ENCODE results near the gene HIP1R.

HIP1R gene

GRCh38 chr12:122813310-122813713, 21.9 kb upstream of the HIP1R start (continued):
- TF ChIP-seq POU6F1 (CRISPR knock-in tag; IDR thresholded peaks at IDR 0.05; ENCODE audit: borderline replicate concordance, low read depth), result no peak

- TF ChIP-seq CSDC2 (CRISPR knock-in tag; IDR thresholded peaks at IDR 0.05) (no peak), BACH2 (CRISPR knock-in tag; IDR thresholded peaks at IDR 0.05; ENCODE audit: borderline replicate concordance) (no peak), ISL1 (CRISPR knock-in tag; IDR thresholded peaks at IDR 0.05) (no peak), OSR1 (CRISPR knock-in tag; IDR thresholded peaks at IDR 0.05) (no peak), TCF4 (CRISPR knock-in tag; IDR thresholded peaks at IDR 0.05; ENCODE audit: borderline replicate concordance) (no peak), ZNF8 (CRISPR knock-in tag; IDR thresholded peaks at IDR 0.05) (no peak), SNAI2 (CRISPR knock-in tag; IDR thresholded peaks at IDR 0.05) (no peak), ZFP3 (CRISPR knock-in tag; IDR thresholded peaks at IDR 0.05) (no peak), PPARA (CRISPR knock-in tag; IDR thresholded peaks at IDR 0.05; ENCODE audit: borderline replicate concordance) (no peak), PATZ1 (CRISPR knock-in tag; IDR thresholded peaks at IDR 0.05; ENCODE audit: borderline replicate concordance) (no peak)
- no peak for ATAC-seq
Observed at GRCh38 chr12:122819209-122819785, 16.0 kb upstream of the HIP1R start.

DNA sequence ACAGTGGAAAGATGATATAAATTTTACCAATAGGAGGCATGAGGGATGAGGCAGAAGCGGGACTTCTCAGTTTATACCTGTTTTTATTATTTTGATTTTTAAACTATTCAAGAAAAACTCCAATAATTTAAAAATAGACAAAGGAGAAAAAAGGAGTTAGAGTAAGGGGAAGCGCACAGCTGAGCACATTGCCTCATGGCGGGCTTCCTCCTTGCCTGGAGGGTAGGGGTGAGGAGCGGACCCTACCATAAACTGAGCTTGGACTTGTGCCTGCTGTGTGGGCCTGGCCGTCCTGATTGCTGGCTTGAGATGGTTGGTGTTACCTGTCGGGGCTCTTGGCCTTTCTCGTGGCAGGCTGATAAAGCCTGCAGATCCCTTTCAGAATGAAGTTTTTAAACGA, 15.1 kb upstream of the HIP1R start:
- TF ChIP-seq ARNTL (CRISPR knock-in tag; IDR thresholded peaks at IDR 0.05; ENCODE audit: borderline replicate concordance, low read depth), result no peak
- no peak for TF ChIP-seq CSDC2 (CRISPR knock-in tag; IDR thresholded peaks at IDR 0.05)
- TF ChIP-seq SNAI2 (CRISPR knock-in tag; IDR thresholded peaks at IDR 0.05), result no peak

GRCh38 chr12:122820838-122821271, 14.4 kb upstream of the HIP1R start:
- ATAC-seq, result no peak

More for the DNA sequence above, 15.1 kb upstream of the HIP1R start:
- ATAC-seq, result no peak

GRCh38 chr12:122823429-122823828, 11.8 kb upstream of the HIP1R start:
- no peak for ATAC-seq
- TF ChIP-seq CREB5 (CRISPR knock-in tag; IDR thresholded peaks at IDR 0.05; ENCODE audit: low read depth) (no peak), TCF4 (CRISPR knock-in tag; IDR thresholded peaks at IDR 0.05; ENCODE audit: borderline replicate concordance) (no peak), ZNF70 (CRISPR knock-in tag; IDR thresholded peaks at IDR 0.05) (no peak), RARB (CRISPR knock-in tag; IDR thresholded peaks at IDR 0.05) (no peak), ISL1 (CRISPR knock-in tag; IDR thresholded peaks at IDR 0.05) (no peak), SNAI2 (CRISPR knock-in tag; IDR thresholded peaks at IDR 0.05) (no peak), CSDC2 (CRISPR knock-in tag; IDR thresholded peaks at IDR 0.05) (no peak), ARNTL (CRISPR knock-in tag; IDR thresholded peaks at IDR 0.05; ENCODE audit: borderline replicate concordance, low read depth) (no peak), BACH2 (CRISPR knock-in tag; IDR thresholded peaks at IDR 0.05; ENCODE audit: borderline replicate concordance) (no peak)
- TF ChIP-seq, protein P1, sequence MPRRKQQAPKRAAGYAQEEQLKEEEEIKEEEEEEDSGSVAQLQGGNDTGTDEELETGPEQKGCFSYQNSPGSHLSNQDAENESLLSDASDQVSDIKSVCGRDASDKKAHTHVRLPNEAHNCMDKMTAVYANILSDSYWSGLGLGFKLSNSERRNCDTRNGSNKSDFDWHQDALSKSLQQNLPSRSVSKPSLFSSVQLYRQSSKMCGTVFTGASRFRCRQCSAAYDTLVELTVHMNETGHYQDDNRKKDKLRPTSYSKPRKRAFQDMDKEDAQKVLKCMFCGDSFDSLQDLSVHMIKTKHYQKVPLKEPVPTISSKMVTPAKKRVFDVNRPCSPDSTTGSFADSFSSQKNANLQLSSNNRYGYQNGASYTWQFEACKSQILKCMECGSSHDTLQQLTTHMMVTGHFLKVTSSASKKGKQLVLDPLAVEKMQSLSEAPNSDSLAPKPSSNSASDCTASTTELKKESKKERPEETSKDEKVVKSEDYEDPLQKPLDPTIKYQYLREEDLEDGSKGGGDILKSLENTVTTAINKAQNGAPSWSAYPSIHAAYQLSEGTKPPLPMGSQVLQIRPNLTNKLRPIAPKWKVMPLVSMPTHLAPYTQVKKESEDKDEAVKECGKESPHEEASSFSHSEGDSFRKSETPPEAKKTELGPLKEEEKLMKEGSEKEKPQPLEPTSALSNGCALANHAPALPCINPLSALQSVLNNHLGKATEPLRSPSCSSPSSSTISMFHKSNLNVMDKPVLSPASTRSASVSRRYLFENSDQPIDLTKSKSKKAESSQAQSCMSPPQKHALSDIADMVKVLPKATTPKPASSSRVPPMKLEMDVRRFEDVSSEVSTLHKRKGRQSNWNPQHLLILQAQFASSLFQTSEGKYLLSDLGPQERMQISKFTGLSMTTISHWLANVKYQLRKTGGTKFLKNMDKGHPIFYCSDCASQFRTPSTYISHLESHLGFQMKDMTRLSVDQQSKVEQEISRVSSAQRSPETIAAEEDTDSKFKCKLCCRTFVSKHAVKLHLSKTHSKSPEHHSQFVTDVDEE (CRISPR knock-in tag; IDR thresholded peaks at IDR 0.05), result no peak

More at GRCh38 chr12:122820838-122821271, 14.4 kb upstream of the HIP1R start:
- no peak for TF ChIP-seq ZFP30 (CRISPR knock-in tag; IDR thresholded peaks at IDR 0.05)
- TF ChIP-seq ZNF70 (CRISPR knock-in tag; IDR thresholded peaks at IDR 0.05), result no peak
- no peak for TF ChIP-seq ZNF565 (CRISPR knock-in tag; conservative IDR thresholded peaks at IDR 0.05; ENCODE audit: low read depth)
- TF ChIP-seq GLIS3 (CRISPR knock-in tag; IDR thresholded peaks at IDR 0.05), result no peak
- TF ChIP-seq BACH2 (CRISPR knock-in tag; IDR thresholded peaks at IDR 0.05; ENCODE audit: borderline replicate concordance), result no peak
